K562 (cell line): ENCODE data around the gene CXCL14. TPM values are rescaled to one million over a fixed set of nuclear protein-coding genes. Genes with fewer than 3 reads are reported as not detected.

ENCODE experiments used
- ATAC-seq: fragments of 200-7000 bp; cut with Tn5 transposase; 3 replicates; pipeline ENCODE4 v1.9.1; 2020; ENCODE audit warnings: moderate library complexity
- BruUV-seq: library from RNA; stranded (reverse); fragments of 400-500 nt; replicated peaks from 2 replicates; lab custom pipeline; 2021; lab: Mats Ljungman, UMichigan
- CTCF ChIA-PET: fragments of 300-600 bp; formaldehyde crosslinking; extraction: SDS; loops from one replicate; lab custom pipeline; 2021; ENCODE audit warnings: low intra/inter-chr PET ratio; lab: Yijun Ruan, JAX
- POLR2A ChIA-PET: fragments of 300-600, 350-650 bp; sonication (Branson Sonifier 250); formaldehyde crosslinking; extraction: SDS; loops from one replicate; lab custom pipeline; 2021; ENCODE audit warnings: antibody characterized with exemption, inconsistent platforms; lab: Yijun Ruan, JAX
- DNase-seq, 4 experiments: peaks; one replicate each; pipeline versions ENCODE4 v3.0.0 to v3.0.0-alpha.2; 2011 to 2018; ENCODE audit warnings: low spot score in 3 of 4, mixed read lengths in 3 of 4; ENCODE audit errors: extremely low read depth in 1 of 4
- FAIRE-seq: peaks from 2 replicates; lab custom pipeline; 2011; peaks lifted over from hg19 to GRCh38; lab: Jason Lieb, UNC
- H2AFZ ChIP-seq: 2 replicates; pipeline ENCODE4 v1.6.0; 2011; ENCODE audit warnings: low read depth, low read length, control low read depth, inconsistent platforms
- H3K27ac ChIP-seq: fragments of 200-600 bp; 3 replicates; pipeline ENCODE4 v1.8.0; 2011; ENCODE audit warnings: low read depth, mild to moderate bottlenecking, control low read depth, inconsistent platforms, low read length, moderate library complexity, mixed read lengths; ENCODE audit errors: extremely low read depth
- H3K27me3 ChIP-seq, 2 experiments: fragments of 300-600 bp in 1 of 2; 2 replicates in 1 of 2; 3 replicates in 1 of 2; pipeline versions ENCODE4 v1.6.0 to v1.8.0; 2011; ENCODE audit warnings: inconsistent platforms in 2 of 2, low read length in 2 of 2, mild to moderate bottlenecking in 1 of 2, mixed read lengths in 1 of 2, moderate library complexity in 1 of 2; ENCODE audit not compliant: control insufficient read depth in 2 of 2, insufficient read depth in 2 of 2
- H3K36me3 ChIP-seq: fragments of 300-600 bp; 3 replicates; pipeline ENCODE4 v1.8.0; 2011; ENCODE audit warnings: mild to moderate bottlenecking, low read length, inconsistent platforms; ENCODE audit not compliant: control insufficient read depth, insufficient read depth
- H3K4me1 ChIP-seq, 2 experiments: fragments of 200-600 bp in 1 of 2; replicated peaks in 1 of 2; 2 replicates in 1 of 2; 3 replicates in 1 of 2; pipeline versions ENCODE4 v1.5.1 to v1.8.0; 2011; ENCODE audit warnings: inconsistent platforms in 2 of 2, low read length in 2 of 2, mild to moderate bottlenecking in 1 of 2, mixed read lengths in 1 of 2, moderate library complexity in 1 of 2; ENCODE audit not compliant: control insufficient read depth in 2 of 2, insufficient read depth in 2 of 2
- H3K4me2 ChIP-seq: 2 replicates; pipeline ENCODE4 v1.6.1; 2011; ENCODE audit warnings: low read length, control low read depth, inconsistent platforms, mixed read lengths; ENCODE audit not compliant: insufficient read depth
- H3K4me3 ChIP-seq: fragments of 200-600 bp; sonication (generic), shearing (Covaris generic); 2 replicates; pipeline ENCODE4 v1.5.1; 2016; ENCODE audit warnings: control low read depth, inconsistent platforms
- H3K79me2 ChIP-seq: fragments of 200-600 bp; 3 replicates; pipeline ENCODE4 v1.8.0; 2011; ENCODE audit warnings: low read length, inconsistent platforms; ENCODE audit not compliant: control insufficient read depth, insufficient read depth
- H3K9ac ChIP-seq, 2 experiments: 2 replicates each; pipeline versions ENCODE4 v1.6.0 to v1.6.1; 2011; ENCODE audit warnings: low read depth in 2 of 2, low read length in 2 of 2, control low read depth in 1 of 2, inconsistent platforms in 1 of 2, mild to moderate bottlenecking in 1 of 2, mixed read lengths in 1 of 2; ENCODE audit not compliant: insufficient read depth in 1 of 2
- H3K9me1 ChIP-seq: one replicate; pipeline ENCODE4 v1.6.0; 2011; ENCODE audit warnings: inconsistent platforms, mild to moderate bottlenecking, low read length, moderate library complexity; ENCODE audit not compliant: control insufficient read depth, insufficient read depth
- H3K9me3 ChIP-seq: replicated peaks from 2 replicates; pipeline ENCODE4 v1.5.1; 2011; ENCODE audit warnings: low read depth, low read length, inconsistent platforms; ENCODE audit not compliant: control insufficient read depth, insufficient read depth
- H4K20me1 ChIP-seq: replicated peaks from 2 replicates; pipeline ENCODE4 v1.6.1; 2011; ENCODE audit warnings: low read length, inconsistent platforms, mixed read lengths; ENCODE audit not compliant: control insufficient read depth, insufficient read depth
- C11orf30 ChIP-seq: fragments of 450-650 bp; IDR thresholded peaks from 2 replicates; pipeline ENCODE4 v1.6.1; 2016; ENCODE audit warnings: low read depth, mild to moderate bottlenecking
- CGGBP1 ChIP-seq: fragments of 250-450 bp; sonication (Bioruptor Pico); IDR thresholded peaks from 2 replicates; pipeline ENCODE4 v1.9.0; 2021; ENCODE audit warnings: mild to moderate bottlenecking
- HES1 ChIP-seq: fragments of 450-650 bp; IDR thresholded peaks from 2 replicates; pipeline ENCODE4 v1.6.1; 2016; ENCODE audit warnings: low read depth, mild to moderate bottlenecking, moderate library complexity
- PATZ1 ChIP-seq: fragments of 250-450 bp; sonication (Bioruptor Pico); IDR thresholded peaks from 2 replicates; pipeline ENCODE4 v1.5.0; 2020; ENCODE audit warnings: mild to moderate bottlenecking, borderline replicate concordance
- POLR2A ChIP-seq: fragments of 450-650 bp; conservative IDR thresholded peaks from 2 replicates; pipeline ENCODE4 v1.6.1; 2016
- STAT6 ChIP-seq: sonication (generic); formaldehyde crosslinking; IDR thresholded peaks from 2 replicates; pipeline ENCODE4 v1.8.1; 2023; ENCODE audit warnings: mild to moderate bottlenecking, missing genetic modification reagents
- TEAD1 ChIP-seq, 2 experiments: fragments of 450-650 bp in 1 of 2; sonication (generic) in 1 of 2; formaldehyde crosslinking; IDR thresholded peaks; 2 replicates each; pipeline versions ENCODE4 v1.4.0 to v1.8.0; 2020 to 2022; ENCODE audit warnings: mild to moderate bottlenecking in 2 of 2, missing genetic modification reagents in 1 of 2
- ZNF12 ChIP-seq: sonication (generic); formaldehyde crosslinking; IDR thresholded peaks from 2 replicates; pipeline ENCODE4 v1.4.0; 2020; ENCODE audit warnings: mild to moderate bottlenecking, missing genetic modification reagents
- ZNF23 ChIP-seq: fragments of 250-450 bp; sonication (Bioruptor Pico); IDR thresholded peaks from 2 replicates; pipeline ENCODE4 v1.4.0; 2020; ENCODE audit warnings: mild to moderate bottlenecking
- ZNF785 ChIP-seq: fragments of 250-450 bp; sonication (Bioruptor Pico); IDR thresholded peaks from 2 replicates; pipeline ENCODE4 v1.4.0; 2020; ENCODE audit warnings: mild to moderate bottlenecking
- WGBS: fragments of 100-300 bp; shearing (Covaris generic); methylation state at CpG from one replicate; pipeline ENCODE4 v1.1.6; 2016; ENCODE audit warnings: low coverage, mixed read lengths; ENCODE audit not compliant: insufficient coverage; ENCODE audit errors: missing lambda C conversion rate; 5-methylcytosine and 5-hydroxymethylcytosine counted together
- in situ Hi-C: fragments of 300-500 bp; cut with MboI; formaldehyde crosslinking; loops from 4 replicates; pipeline ENCODE4 v1.15.0; 2018; ENCODE audit warnings: inconsistent platforms, mixed read lengths
- intact Hi-C: fragments of 100-400 bp; cut with micrococcal nuclease; formaldehyde crosslinking; loops from 2 replicates; pipeline ENCODE4 v1.14.2; 2022
- polyA plus RNA-seq, 8 experiments: library from polyadenylated mRNA; depleted of rRNA in 4 of 8; stranded (reverse) in 5 of 8; unstranded in 3 of 8; fragments of >200 nt; fragmentation: Nextera tagmentation in 2 of 8; fragmentation: Illumina TruSeq in 1 of 8; extraction: Ambion mirVana in 2 of 8; extraction: Trizol in 1 of 8; gene quantifications; 2 replicates each; pipeline versions ENCODE4 v1.2.1 to v1.2.3, GENCODE V29; 2011 to 2014; ENCODE audit warnings: inconsistent platforms in 1 of 8, missing spikeins in 1 of 8
- total RNA-seq, 7 experiments: library from RNA; depleted of rRNA in 6 of 7; stranded (reverse); fragments of >200 nt in 6 of 7; fragmentation: Illumina TruSeq in 2 of 7; extraction: Trizol in 2 of 7; gene quantifications; 2 replicates each; pipeline versions ENCODE4 v1.2.1 to v1.2.3, GENCODE V29; 2011 to 2021; ENCODE audit warnings: low replicate concordance in 1 of 7

CXCL14 gene
- total and polyA plus RNA-seq, 9 of the 15 experiments (the other 6 are each of a cell fraction or from before 2014, with no cell fraction given), result not detected

- POLR2A ChIA-PET, result no interaction called here
- BruUV-seq, result no TSS peak
Observed at GRCh38 chr5:135592312-135593045, 13.7 kb upstream of the CXCL14 start.

GRCh38 chr5:135591277-135591676, 12.5 kb upstream of the CXCL14 start:
- Histone ChIP-seq H3K36me3 (no peaks in the 10 kb centered on the region), H3K27ac (no peak overlapping the region), H3K9me1 (no peaks in the 10 kb centered on the region), H4K20me1 (no peaks in the 10 kb centered on the region), H3K27me3 (peaks cover 0 to 43% of the 10 kb centered on the region in 2 experiments; a peak in 2 of 5 replicates), H3K4me3 (no peak overlapping the region), H3K9me3 (no peaks in the 10 kb centered on the region), H3K79me2 (no peaks in the 10 kb centered on the region), H2AFZ (no peak overlapping the region), H3K4me1 (no peaks in the 10 kb centered on the region), H3K9ac (no peak overlapping the region), H3K4me2 (no peak overlapping the region)
- DNase-seq (no peak), FAIRE-seq (no peak), ATAC-seq (no peak)
- CTCF ChIA-PET, result no interaction called here
- intact Hi-C loops, result no loop called here
- no TSS peak for BruUV-seq
- in situ Hi-C loops, result no loop called here
- POLR2A ChIA-PET, result interaction anchor here (0.6 kb wide), 1 partner anchor 109 kb away, joined by 3 read pairs; no protein-coding TSS in a partner anchor
- WGBS, result 6% methylated on average over 5 of the region's 5 CpGs
- TF ChIP-seq STAT6 (no peak), CGGBP1 (CRISPR knock-in tag) (no peak), POLR2A (no peak), HES1 (no peak), ZNF12 (CRISPR knock-in tag) (no peak), PATZ1 (CRISPR knock-in tag) (no peak), ZNF785 (CRISPR knock-in tag) (no peak), ZNF23 (CRISPR knock-in tag) (no peak), TEAD1 (CRISPR knock-in tag; IDR thresholded peaks at IDR 0.05) (no peak)

More at GRCh38 chr5:135592312-135593045, 13.7 kb upstream of the CXCL14 start:
- H3K4me1 ChIP-seq, result no peaks in the 10 kb centered on the region
- 6% methylated on average over 6 of the region's 6 CpGs for WGBS
- DNase-seq, result no peak
- no peak for FAIRE-seq
- no peaks in the 10 kb centered on the region for H3K9me3 ChIP-seq
- in situ Hi-C loops, result no loop called here
- no peak overlapping the region for H2AFZ ChIP-seq
- intact Hi-C loops, result no loop called here
- no peaks in the 10 kb centered on the region for H3K36me3 ChIP-seq
- no peaks in the 10 kb centered on the region for H3K9me1 ChIP-seq
- H3K4me2 ChIP-seq, result no peak overlapping the region
- no peak for TF ChIP-seq C11orf30
- H3K4me3 ChIP-seq, result no peak overlapping the region
- CTCF ChIA-PET, result no interaction called here
- ATAC-seq, result no peak
- H3K27ac ChIP-seq, result no peak overlapping the region
- no peaks in the 10 kb centered on the region for H3K79me2 ChIP-seq
- H3K27me3 ChIP-seq, result peaks cover 0 to 43% of the 10 kb centered on the region in 2 experiments; a peak in 3 of 5 replicates
- no peaks in the 10 kb centered on the region for H4K20me1 ChIP-seq
- no peak overlapping the region for H3K9ac ChIP-seq
